ENCODE data around the gene UGT3A2.
"Not testable (repeated sequence)": the region's sequence is repeated elsewhere in the genome, so short reads cannot be mapped to it uniquely, and the experiment has no call there.

The UGT3A2 gene

DNA sequence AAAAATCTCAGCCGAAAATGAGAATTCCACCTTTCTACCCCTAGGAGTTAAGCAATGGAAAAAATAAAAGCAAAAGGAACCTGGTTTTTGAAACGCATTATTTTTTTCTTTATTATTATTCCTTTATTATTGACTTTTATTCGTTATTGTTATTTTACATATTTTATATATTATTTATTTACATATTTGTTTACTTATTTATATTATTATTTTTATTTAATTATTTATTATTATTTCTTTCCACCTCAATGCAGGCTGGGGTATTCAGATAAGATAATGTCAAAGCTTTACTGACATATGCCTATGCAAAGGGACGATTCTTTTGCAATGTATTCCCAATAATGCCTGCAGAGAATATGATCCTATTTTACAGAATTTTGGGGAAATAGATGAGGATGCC lies 16.7 kb downstream of the UGT3A2 start:
- Histone ChIP-seq H3K9me3 (ENCODE audit: low read length) (no peaks in the 10 kb centered on the region), H3K36me3 (ENCODE audit: insufficient read depth, low read length) (no peaks in the 10 kb centered on the region), H3K9ac (ENCODE audit: low read length) (no peak overlapping the region), H3K4me1 (ENCODE audit: insufficient read depth, low read length) (no peaks in the 10 kb centered on the region), H3K4me3 (ENCODE audit: low read depth in 1 of 2, low read length in 2 of 2) (no peak overlapping the region), H3K27me3 (ENCODE audit: control insufficient read depth in 1 of 2, insufficient read depth in 2 of 2, low read length in 2 of 2) (no peaks in the 10 kb centered on the region), H3K27ac (ENCODE audit: low read depth, low read length) (no peak overlapping the region)

DNA sequence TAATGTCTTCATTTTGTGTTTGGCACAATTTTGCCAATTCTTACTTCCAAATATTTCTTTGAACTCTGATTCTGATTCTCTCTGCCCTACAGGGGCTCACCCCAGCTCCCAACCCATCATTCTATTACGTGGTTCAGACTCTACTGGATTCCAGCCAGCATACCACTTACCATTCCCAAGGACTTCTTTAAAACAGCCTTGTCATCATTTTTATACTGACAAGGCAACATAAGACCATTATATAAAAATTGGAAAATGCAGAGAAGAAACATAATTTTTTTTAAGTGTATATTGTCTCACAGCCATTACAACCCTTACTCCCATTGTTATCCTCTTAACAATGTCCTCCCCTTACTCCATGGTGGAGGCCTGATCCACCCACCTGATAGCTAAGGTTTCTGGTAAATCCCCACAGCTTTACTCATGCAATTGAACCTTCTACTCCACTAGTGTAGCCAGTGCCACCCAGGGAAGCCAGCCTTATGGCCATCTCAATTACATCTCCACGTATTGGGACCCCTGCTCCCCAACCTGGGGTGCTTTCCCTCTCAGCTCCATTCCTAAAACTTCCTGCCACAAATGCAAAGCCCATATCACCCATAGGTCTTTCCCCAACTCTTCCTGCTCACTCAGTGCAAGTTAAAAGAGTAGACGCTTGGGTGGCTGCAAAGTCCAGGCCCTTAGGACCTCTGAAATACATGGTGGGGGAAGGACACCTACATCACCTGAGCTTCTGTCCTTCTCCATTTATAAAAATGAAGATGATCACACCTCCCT lies 19.1 kb downstream of the UGT3A2 start:
- Histone ChIP-seq H3K27me3 (ENCODE audit: control insufficient read depth in 1 of 2, insufficient read depth in 2 of 2, low read length in 2 of 2) (no peaks in the 10 kb centered on the region), H3K4me1 (ENCODE audit: insufficient read depth, low read length) (no peaks in the 10 kb centered on the region), H3K9ac (ENCODE audit: low read length) (no peak overlapping the region), H3K36me3 (ENCODE audit: insufficient read depth, low read length) (no peaks in the 10 kb centered on the region), H3K4me3 (ENCODE audit: low read depth in 1 of 2, low read length in 2 of 2) (no peak overlapping the region), H3K27ac (ENCODE audit: low read depth, low read length) (no peak overlapping the region), H3K9me3 (ENCODE audit: low read length) (no peaks in the 10 kb centered on the region)

- no peaks in the 10 kb centered on the region for H3K36me3 ChIP-seq (ENCODE audit: insufficient read depth, low read length)
- no peak overlapping the region for H3K27ac ChIP-seq (ENCODE audit: low read depth, low read length)
- no peaks in the 10 kb centered on the region for H3K4me1 ChIP-seq (ENCODE audit: insufficient read depth, low read length)
- no peak overlapping the region for H3K4me3 ChIP-seq (ENCODE audit: low read depth in 1 of 2, low read length in 2 of 2)
- no peaks in the 10 kb centered on the region for H3K9me3 ChIP-seq (ENCODE audit: low read length)
- no peaks in the 10 kb centered on the region for H3K27me3 ChIP-seq (ENCODE audit: control insufficient read depth in 1 of 2, insufficient read depth in 2 of 2, low read length in 2 of 2)
- H3K9ac ChIP-seq (ENCODE audit: low read length) = no peak overlapping the region
These were observed 20.8 kb downstream of the UGT3A2 start for GRCh38 chr5:36045895-36046294.

- H3K9ac ChIP-seq (ENCODE audit: low read length) = no peak overlapping the region
- H3K4me1 ChIP-seq (ENCODE audit: insufficient read depth, low read length) = no peaks in the 10 kb centered on the region
- H3K4me3 ChIP-seq (ENCODE audit: low read depth in 1 of 2, low read length in 2 of 2) = no peak overlapping the region
- no peak overlapping the region for H3K27ac ChIP-seq (ENCODE audit: low read depth, low read length)
- H3K9me3 ChIP-seq (ENCODE audit: low read length) = no peaks in the 10 kb centered on the region
- no peaks in the 10 kb centered on the region for H3K36me3 ChIP-seq (ENCODE audit: insufficient read depth, low read length)
- H3K27me3 ChIP-seq (ENCODE audit: control insufficient read depth in 1 of 2, insufficient read depth in 2 of 2, low read length in 2 of 2) = no peaks in the 10 kb centered on the region
These were observed 25.2 kb downstream of the UGT3A2 start for GRCh38 chr5:36041537-36041845.

GRCh38 chr5:36040651-36041536 lies 25.8 kb downstream of the UGT3A2 start:
- Histone ChIP-seq H3K36me3 (ENCODE audit: insufficient read depth, low read length) (no peaks in the 10 kb centered on the region), H3K27me3 (ENCODE audit: control insufficient read depth in 1 of 2, insufficient read depth in 2 of 2, low read length in 2 of 2) (no peaks in the 10 kb centered on the region), H3K9ac (ENCODE audit: low read length) (no peak overlapping the region), H3K9me3 (ENCODE audit: low read length) (no peaks in the 10 kb centered on the region), H3K4me1 (ENCODE audit: insufficient read depth, low read length) (no peaks in the 10 kb centered on the region), H3K4me3 (ENCODE audit: low read depth in 1 of 2, low read length in 2 of 2) (no peak overlapping the region), H3K27ac (ENCODE audit: low read depth, low read length) (no peak overlapping the region)

- H3K36me3 ChIP-seq (ENCODE audit: insufficient read depth, low read length) = no peaks in the 10 kb centered on the region
- no peak overlapping the region for H3K27ac ChIP-seq (ENCODE audit: low read depth, low read length)
- H3K9ac ChIP-seq (ENCODE audit: low read length) = no peak overlapping the region
- no peaks in the 10 kb centered on the region for H3K4me1 ChIP-seq (ENCODE audit: insufficient read depth, low read length)
- no peaks in the 10 kb centered on the region for H3K9me3 ChIP-seq (ENCODE audit: low read length)
- no peaks in the 10 kb centered on the region for H3K27me3 ChIP-seq (ENCODE audit: control insufficient read depth in 1 of 2, insufficient read depth in 2 of 2, low read length in 2 of 2)
- H3K4me3 ChIP-seq (ENCODE audit: low read depth in 1 of 2, low read length in 2 of 2) = no peak overlapping the region
These were observed 31.0 kb downstream of the UGT3A2 start for GRCh38 chr5:36035696-36036095.

- not testable (repeated sequence) for H3K9me3 ChIP-seq (ENCODE audit: low read length); H3K4me3 ChIP-seq (ENCODE audit: low read depth in 1 of 2, low read length in 2 of 2); H3K4me1 ChIP-seq (ENCODE audit: insufficient read depth, low read length); H3K9ac ChIP-seq (ENCODE audit: low read length); H3K27ac ChIP-seq (ENCODE audit: low read depth, low read length); H3K36me3 ChIP-seq (ENCODE audit: insufficient read depth, low read length); H3K27me3 ChIP-seq (ENCODE audit: control insufficient read depth in 1 of 2, insufficient read depth in 2 of 2, low read length in 2 of 2)
These were observed 32.0 kb downstream of the UGT3A2 start for GRCh38 chr5:36034536-36035134.

DNA sequence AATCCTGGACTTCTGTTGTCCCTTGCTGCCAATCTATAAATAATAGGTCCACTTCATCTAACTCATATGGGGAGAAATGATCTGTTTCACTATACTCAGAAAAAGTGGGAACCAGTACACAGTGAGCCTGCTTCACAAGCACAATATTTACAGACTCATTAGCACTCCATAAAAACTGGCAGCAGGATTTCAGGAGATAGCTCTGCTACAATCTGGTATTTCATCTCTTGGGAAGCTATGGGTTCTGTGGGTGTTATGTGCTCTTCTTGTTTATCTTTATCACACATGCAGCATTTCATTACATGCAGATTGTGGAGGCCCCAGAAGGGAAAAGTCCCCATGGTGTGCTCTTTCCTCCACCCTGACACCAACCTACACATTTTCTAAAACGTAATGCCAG lies 33.2 kb downstream of the UGT3A2 start:
- Histone ChIP-seq H3K9me3 (ENCODE audit: low read length) (no peaks in the 10 kb centered on the region), H3K4me1 (ENCODE audit: insufficient read depth, low read length) (no peaks in the 10 kb centered on the region), H3K27ac (ENCODE audit: low read depth, low read length) (no peak overlapping the region), H3K27me3 (ENCODE audit: control insufficient read depth in 1 of 2, insufficient read depth in 2 of 2, low read length in 2 of 2) (no peaks in the 10 kb centered on the region), H3K4me3 (ENCODE audit: low read depth in 1 of 2, low read length in 2 of 2) (no peak overlapping the region), H3K9ac (ENCODE audit: low read length) (no peak overlapping the region), H3K36me3 (ENCODE audit: insufficient read depth, low read length) (no peaks in the 10 kb centered on the region)

- no peak overlapping the region for H3K9ac ChIP-seq (ENCODE audit: low read length)
- H3K27ac ChIP-seq (ENCODE audit: low read depth, low read length) = no peak overlapping the region
- no peaks in the 10 kb centered on the region for H3K9me3 ChIP-seq (ENCODE audit: low read length)
- H3K36me3 ChIP-seq (ENCODE audit: insufficient read depth, low read length) = no peaks in the 10 kb centered on the region
- H3K27me3 ChIP-seq (ENCODE audit: control insufficient read depth in 1 of 2, insufficient read depth in 2 of 2, low read length in 2 of 2) = no peaks in the 10 kb centered on the region
- H3K4me3 ChIP-seq (ENCODE audit: low read depth in 1 of 2, low read length in 2 of 2) = no peak overlapping the region
- H3K4me1 ChIP-seq (ENCODE audit: insufficient read depth, low read length) = no peaks in the 10 kb centered on the region
These were observed 33.6 kb downstream of the UGT3A2 start for GRCh38 chr5:36033047-36033446.

- Histone ChIP-seq H3K4me3 (ENCODE audit: low read depth in 1 of 2, low read length in 2 of 2) (no peak overlapping the region), H3K4me1 (ENCODE audit: insufficient read depth, low read length) (no peaks in the 10 kb centered on the region), H3K9ac (ENCODE audit: low read length) (no peak overlapping the region), H3K27me3 (ENCODE audit: control insufficient read depth in 1 of 2, insufficient read depth in 2 of 2, low read length in 2 of 2) (no peaks in the 10 kb centered on the region), H3K36me3 (ENCODE audit: insufficient read depth, low read length) (no peaks in the 10 kb centered on the region), H3K9me3 (ENCODE audit: low read length) (no peaks in the 10 kb centered on the region), H3K27ac (ENCODE audit: low read depth, low read length) (no peak overlapping the region)
These were observed 35.5 kb downstream of the UGT3A2 start for GRCh38 chr5:36031223-36031622.

DNA sequence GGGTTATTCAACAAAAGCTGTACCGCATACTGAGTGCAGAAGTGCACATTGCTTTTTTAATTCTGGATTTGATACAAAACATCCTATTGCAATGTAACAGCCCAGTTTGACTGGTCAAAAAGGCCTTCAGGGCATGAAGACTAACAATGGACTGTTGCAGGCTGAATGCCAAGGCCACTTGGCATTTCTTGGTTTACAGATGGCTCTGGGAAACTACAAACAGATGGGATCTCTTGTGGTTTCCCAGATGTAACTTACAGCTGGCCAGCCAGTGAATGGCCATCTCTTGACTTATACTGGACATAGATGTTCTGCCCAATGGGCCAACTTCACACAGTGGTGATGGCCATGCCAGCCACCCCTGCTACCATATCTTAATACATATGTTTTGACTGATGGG lies 36.8 kb downstream of the UGT3A2 start:
- no peak overlapping the region for H3K9ac ChIP-seq (ENCODE audit: low read length)
- no peaks in the 10 kb centered on the region for H3K9me3 ChIP-seq (ENCODE audit: low read length)
- H3K27ac ChIP-seq (ENCODE audit: low read depth, low read length) = no peak overlapping the region
- no peaks in the 10 kb centered on the region for H3K4me1 ChIP-seq (ENCODE audit: insufficient read depth, low read length)
- no peaks in the 10 kb centered on the region for H3K36me3 ChIP-seq (ENCODE audit: insufficient read depth, low read length)
- H3K4me3 ChIP-seq (ENCODE audit: low read depth in 1 of 2, low read length in 2 of 2) = no peak overlapping the region
- no peaks in the 10 kb centered on the region for H3K27me3 ChIP-seq (ENCODE audit: control insufficient read depth in 1 of 2, insufficient read depth in 2 of 2, low read length in 2 of 2)

Data from muscle layer of colon (tissue), 2 donors.